CD4-positive, alpha-beta T cell (primary cell): ENCODE results near the gene CYP2J2. TPM values are rescaled to one million over a fixed set of nuclear protein-coding genes. Genes with fewer than 3 reads are reported as not detected.
"Not testable (repeated sequence)": the region's sequence is repeated elsewhere in the genome, so short reads cannot be mapped to it uniquely, and the experiment has no call there.

Experiments used
- ATAC-seq: fragments of 200-7000 bp; cut with Tn5 transposase; one replicate; pipeline ENCODE4 v1.10.0; 2022; ENCODE audit warnings: mild to moderate bottlenecking; ENCODE audit not compliant: poor library complexity
- CTCF ChIA-PET: fragments of 350-600 bp; sonication (Branson Sonifier 250); formaldehyde crosslinking; loops from one replicate; lab custom pipeline; 2021; ENCODE audit warnings: antibody characterized with exemption, inconsistent platforms; lab: Charles Lee
- POLR2A ChIA-PET: fragments of 350-600 bp; sonication (Branson Sonifier 250); formaldehyde crosslinking; loops from one replicate; lab custom pipeline; 2021; ENCODE audit warnings: antibody characterized with exemption, inconsistent platforms; lab: Charles Lee
- DNase-seq, 14 experiments: peaks; one replicate each; pipeline ENCODE4 v3.0.0-alpha.2; 2013 to 2020; ENCODE audit warnings: mixed read lengths in 2 of 14
- H3K27ac ChIP-seq, 2 donors: one replicate each; pipeline versions ENCODE4 v1.5.1 to v1.7.0; 2013; ENCODE audit warnings: low read length in 2 of 2, low read depth in 1 of 2, mild to moderate bottlenecking in 1 of 2
- H3K27me3 ChIP-seq, 2 experiments: 1 replicate in 1 of 2; 2 replicates in 1 of 2; pipeline versions ENCODE4 v1.6.1 to v1.7.0; 2013; ENCODE audit warnings: low read length in 2 of 2, control low read depth in 1 of 2, mild to moderate bottlenecking in 1 of 2, moderate library complexity in 1 of 2; ENCODE audit not compliant: insufficient read depth in 2 of 2, control insufficient read depth in 1 of 2
- H3K36me3 ChIP-seq: one replicate; pipeline ENCODE4 v1.6.1; 2013; ENCODE audit warnings: low read length, control low read depth; ENCODE audit not compliant: insufficient read depth
- H3K4me1 ChIP-seq: one replicate; pipeline ENCODE4 v1.6.1; 2013; ENCODE audit warnings: low read length, control low read depth; ENCODE audit not compliant: insufficient read depth
- H3K4me3 ChIP-seq: one replicate; pipeline ENCODE4 v1.5.1; 2013; ENCODE audit warnings: mild to moderate bottlenecking, low read length, moderate library complexity
- H3K9me3 ChIP-seq, 2 experiments: 1 replicate in 1 of 2; 2 replicates in 1 of 2; pipeline versions ENCODE4 v1.6.1 to v1.7.0; 2013; ENCODE audit warnings: low read length in 2 of 2, mild to moderate bottlenecking in 2 of 2, control low read depth in 1 of 2, moderate library complexity in 1 of 2; ENCODE audit not compliant: control insufficient read depth in 1 of 2, insufficient read depth in 1 of 2
- H3K27ac Mint-ChIP-seq: one replicate; pipeline ENCODE4 v1.8.0; 2020; ENCODE audit warnings: mixed read lengths
- H3K27me3 Mint-ChIP-seq: one replicate; pipeline ENCODE4 v1.8.0; 2021; ENCODE audit warnings: mixed read lengths
- H3K36me3 Mint-ChIP-seq: one replicate; pipeline ENCODE4 v1.8.0; 2021; ENCODE audit warnings: low read depth, mixed read lengths
- H3K4me1 Mint-ChIP-seq: one replicate; pipeline ENCODE4 v1.8.0; 2021; ENCODE audit warnings: low read depth, mixed read lengths
- H3K4me3 Mint-ChIP-seq: one replicate; pipeline ENCODE4 v1.8.0; 2020; ENCODE audit warnings: mild to moderate bottlenecking, mixed read lengths
- H3K9me3 Mint-ChIP-seq: one replicate; pipeline ENCODE4 v1.8.0; 2020; ENCODE audit warnings: mixed read lengths
- intact Hi-C, 2 experiments: fragments of 100-400 bp; cut with DNase I in 1 of 2; cut with micrococcal nuclease in 1 of 2; formaldehyde crosslinking; loops; one replicate each; pipeline versions ENCODE4 v1.15.1 to v1.9.0; 2023 to 2025; cut with DNase I, micrococcal nuclease
- total RNA-seq, 174 experiments: library from RNA in 2 of 174; stranded (reverse) in 2 of 174; gene quantifications; one replicate each; pipeline ENCODE4 v1.2.3 and lab custom pipeline; 2021 to 2026
- TF ChIP-seq, protein P1 (sequence below): fragments of 200-600 bp; IDR thresholded peaks from one replicate; pipeline ENCODE4 v1.8.0; 2022; ENCODE audit warnings: antibody characterized with exemption, mild to moderate bottlenecking

Gene CYP2J2
- total RNA-seq, 2 experiments from 2014 or later: 0.28 to 0.33 TPM

GRCh38 chr1:59915516-59915915 is 11.1 kb downstream of the CYP2J2 start:
- CTCF ChIA-PET: no interaction called here
- TF ChIP-seq, protein P1, sequence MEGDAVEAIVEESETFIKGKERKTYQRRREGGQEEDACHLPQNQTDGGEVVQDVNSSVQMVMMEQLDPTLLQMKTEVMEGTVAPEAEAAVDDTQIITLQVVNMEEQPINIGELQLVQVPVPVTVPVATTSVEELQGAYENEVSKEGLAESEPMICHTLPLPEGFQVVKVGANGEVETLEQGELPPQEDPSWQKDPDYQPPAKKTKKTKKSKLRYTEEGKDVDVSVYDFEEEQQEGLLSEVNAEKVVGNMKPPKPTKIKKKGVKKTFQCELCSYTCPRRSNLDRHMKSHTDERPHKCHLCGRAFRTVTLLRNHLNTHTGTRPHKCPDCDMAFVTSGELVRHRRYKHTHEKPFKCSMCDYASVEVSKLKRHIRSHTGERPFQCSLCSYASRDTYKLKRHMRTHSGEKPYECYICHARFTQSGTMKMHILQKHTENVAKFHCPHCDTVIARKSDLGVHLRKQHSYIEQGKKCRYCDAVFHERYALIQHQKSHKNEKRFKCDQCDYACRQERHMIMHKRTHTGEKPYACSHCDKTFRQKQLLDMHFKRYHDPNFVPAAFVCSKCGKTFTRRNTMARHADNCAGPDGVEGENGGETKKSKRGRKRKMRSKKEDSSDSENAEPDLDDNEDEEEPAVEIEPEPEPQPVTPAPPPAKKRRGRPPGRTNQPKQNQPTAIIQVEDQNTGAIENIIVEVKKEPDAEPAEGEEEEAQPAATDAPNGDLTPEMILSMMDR: no peak
- intact Hi-C loops: no loop called here
- peaks cover 8% of the 10 kb centered on the region for H3K36me3 Mint-ChIP-seq
- H3K4me1 Mint-ChIP-seq: no peaks in the 10 kb centered on the region
- no peak overlapping the region for H3K4me3 Mint-ChIP-seq
- ATAC-seq (no peak), DNase-seq (no peak)
- H3K27me3 ChIP-seq: no peaks in the 10 kb centered on the region
- no peak overlapping the region for H3K27ac Mint-ChIP-seq
- no peaks in the 10 kb centered on the region for H3K4me1 ChIP-seq
- no peaks in the 10 kb centered on the region for H3K36me3 ChIP-seq
- no peaks in the 10 kb centered on the region for H3K27me3 Mint-ChIP-seq
- no peaks in the 10 kb centered on the region for H3K9me3 ChIP-seq
- no peaks in the 10 kb centered on the region for H3K9me3 Mint-ChIP-seq
- H3K4me3 ChIP-seq: no peak overlapping the region
- POLR2A ChIA-PET: no interaction called here
- no peak overlapping the region for H3K27ac ChIP-seq

DNA sequence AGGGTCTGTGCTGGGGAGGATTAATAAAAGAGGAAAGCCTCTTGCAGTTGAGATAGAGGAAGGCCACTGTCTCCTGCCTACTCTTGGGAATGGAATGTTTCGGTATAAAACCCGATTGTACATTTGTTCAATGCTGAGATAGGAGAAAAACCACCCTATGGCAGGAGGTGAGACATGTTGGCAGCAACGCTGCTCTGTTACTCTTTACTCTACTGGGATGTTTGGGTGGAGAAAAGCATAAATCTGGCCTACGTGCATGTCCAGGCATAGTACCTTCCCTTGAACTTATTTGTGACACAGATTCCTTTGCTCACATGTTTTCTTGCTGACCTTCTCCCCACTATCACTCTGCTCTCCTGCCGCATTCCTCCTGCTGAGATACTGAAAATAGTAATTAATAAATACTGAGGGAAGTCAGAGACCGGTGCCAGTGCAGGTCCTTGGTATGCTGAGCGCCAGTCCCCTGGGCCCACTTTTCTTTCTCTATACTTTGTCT is 11.7 kb downstream of the CYP2J2 start:
- CTCF ChIA-PET, POLR2A ChIA-PET, H3K9me3 Mint-ChIP-seq, H3K27me3 ChIP-seq, H3K4me1 ChIP-seq, H3K4me3 Mint-ChIP-seq, H3K9me3 ChIP-seq, H3K27ac ChIP-seq, H3K4me3 ChIP-seq, intact Hi-C loops, H3K4me1 Mint-ChIP-seq, H3K27ac Mint-ChIP-seq, DNase-seq, H3K36me3 Mint-ChIP-seq, H3K27me3 Mint-ChIP-seq, H3K36me3 ChIP-seq, ATAC-seq: not testable (repeated sequence)

- H3K27me3 ChIP-seq: no peaks in the 10 kb centered on the region
- POLR2A ChIA-PET: no interaction called here
- H3K36me3 ChIP-seq: no peaks in the 10 kb centered on the region
Observed at GRCh38 chr1:59908682-59909081, 17.9 kb downstream of the CYP2J2 start.

DNA sequence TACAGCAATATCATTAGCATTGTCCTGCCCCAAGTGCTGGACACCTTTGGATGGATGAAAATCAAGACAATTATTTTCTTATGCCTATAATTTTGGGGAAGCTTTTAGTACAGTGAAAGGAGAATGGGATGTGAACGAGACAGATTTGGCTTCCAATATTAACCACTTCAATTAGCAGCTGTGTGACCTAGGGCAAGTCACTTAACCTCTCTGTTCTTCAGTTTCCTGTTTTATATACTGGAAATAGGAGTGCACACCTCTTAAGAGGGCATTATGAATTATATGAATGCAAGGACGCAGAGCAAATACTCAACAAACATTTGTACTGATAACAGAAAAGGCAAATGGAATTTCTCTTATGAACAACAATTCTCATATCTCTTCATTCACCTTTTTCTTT is 18.5 kb downstream of the CYP2J2 start:
- Histone ChIP-seq H3K4me3 (no peak overlapping the region), H3K27ac (no peak overlapping the region), H3K9me3 (no peaks in the 10 kb centered on the region), H3K27me3 (no peaks in the 10 kb centered on the region), H3K36me3 (no peaks in the 10 kb centered on the region), H3K4me1 (no peaks in the 10 kb centered on the region)
- Mint-ChIP-seq H3K27ac (no peak overlapping the region), H3K27me3 (no peaks in the 10 kb centered on the region), H3K36me3 (peaks cover 27% of the 10 kb centered on the region), H3K4me1 (no peaks in the 10 kb centered on the region), H3K9me3 (no peaks in the 10 kb centered on the region), H3K4me3 (no peak overlapping the region)
- TF ChIP-seq, protein P1: no peak
- ATAC-seq (no peak), DNase-seq (no peak)
- intact Hi-C loops: no loop called here
- CTCF ChIA-PET: no interaction called here
- POLR2A ChIA-PET: no interaction called here

More at GRCh38 chr1:59908682-59909081, 17.9 kb downstream of the CYP2J2 start:
- CTCF ChIA-PET: no interaction called here
- Mint-ChIP-seq H3K9me3 (no peaks in the 10 kb centered on the region), H3K4me1 (no peaks in the 10 kb centered on the region), H3K27me3 (no peaks in the 10 kb centered on the region), H3K36me3 (peaks cover 27% of the 10 kb centered on the region), H3K4me3 (no peak overlapping the region), H3K27ac (no peak overlapping the region)
- no peak for ATAC-seq
- intact Hi-C loops: no loop called here
- no peak for DNase-seq
- no peak overlapping the region for H3K27ac ChIP-seq
- TF ChIP-seq, protein P1: no peak
- no peaks in the 10 kb centered on the region for H3K9me3 ChIP-seq
- H3K4me3 ChIP-seq: no peak overlapping the region
- H3K4me1 ChIP-seq: no peaks in the 10 kb centered on the region
